GM03348 (cell line): ENCODE measurements around the gene PFKFB3.
"Not testable (repeated sequence)": the region's sequence is repeated elsewhere in the genome, so short reads cannot be mapped to it uniquely, and the experiment has no call there.

Experiments used
- DNase-seq: peaks from one replicate; pipeline ENCODE4 v3.0.0; 2012; ENCODE audit warnings: low spot score

The PFKFB3 gene

GRCh38 chr10:6272126-6272525 is 69.4 kb downstream of the PFKFB3 start:
- no peak for DNase-seq

- DNase-seq, result no peak
These were observed 70.6 kb downstream of the PFKFB3 start for GRCh38 chr10:6273351-6273750.

DNA sequence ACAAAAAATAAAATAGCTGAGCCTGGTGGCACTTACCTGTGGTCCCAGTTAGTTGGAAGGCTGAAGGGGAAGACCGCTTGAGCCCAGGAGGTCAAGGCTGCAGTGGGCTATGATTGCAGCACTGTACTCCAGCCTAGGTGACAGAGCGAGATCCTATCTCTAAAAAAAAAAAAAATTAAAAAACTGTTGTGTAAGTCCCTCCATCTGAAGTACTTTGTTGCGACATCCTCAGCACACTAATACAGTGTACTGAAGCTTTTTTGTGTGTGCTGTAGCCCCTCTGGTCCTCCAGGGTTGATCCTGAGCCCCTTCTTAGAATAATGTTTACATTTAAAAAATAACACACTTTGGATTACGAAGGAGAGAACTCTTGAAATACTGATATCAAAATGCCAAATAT is 71.3 kb downstream of the PFKFB3 start:
- no peak for DNase-seq

- no peak for DNase-seq
These were observed 71.8 kb downstream of the PFKFB3 start for GRCh38 chr10:6274484-6274883.

DNA sequence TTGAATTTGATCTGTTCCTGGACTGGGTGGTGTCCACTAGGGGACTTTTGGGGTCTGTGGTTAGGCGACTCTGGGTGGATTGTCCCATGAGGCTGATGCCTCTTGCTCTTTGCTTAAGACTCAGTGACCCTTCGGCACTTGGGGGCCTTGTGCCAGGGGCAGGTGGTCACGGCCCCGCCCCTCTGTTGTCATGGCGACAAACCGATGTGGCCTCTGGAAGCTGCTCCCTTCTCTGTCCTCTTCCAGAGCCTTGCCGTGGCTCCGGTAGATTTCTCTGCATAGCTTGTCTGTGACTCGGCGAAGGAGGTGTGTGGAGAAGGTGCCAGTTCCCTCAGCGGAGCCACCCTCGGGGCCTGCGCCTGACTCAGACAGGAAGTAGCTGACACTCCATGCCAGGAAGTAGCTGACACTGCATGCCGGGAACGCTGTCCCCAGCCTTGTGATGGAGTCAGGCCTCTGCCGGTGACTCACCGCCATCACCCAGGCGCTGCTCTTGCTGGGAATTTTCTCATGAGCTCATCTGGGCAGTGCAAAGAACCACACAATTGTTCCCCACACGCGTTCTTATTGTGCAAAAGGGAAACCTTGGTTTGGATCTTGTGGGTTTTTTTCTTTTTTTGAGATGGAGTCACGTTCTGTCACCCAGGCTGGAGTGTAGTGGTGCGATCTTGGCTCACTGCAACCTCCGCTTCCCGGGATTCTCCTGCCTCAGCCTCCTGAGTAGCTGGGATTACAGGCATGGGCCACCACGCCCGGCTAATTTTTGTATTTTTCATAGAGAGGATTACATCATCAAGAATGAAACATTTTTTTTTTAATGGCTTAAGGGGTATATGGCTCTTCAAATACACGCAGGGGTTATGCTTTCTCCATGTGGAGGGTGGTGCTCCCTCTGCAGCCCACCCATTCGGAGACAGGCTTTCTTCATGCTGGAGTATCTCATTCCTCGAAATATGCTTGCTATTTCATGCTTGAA is 72.6 kb downstream of the PFKFB3 start:
- DNase-seq, result peak; percentile 96

DNA sequence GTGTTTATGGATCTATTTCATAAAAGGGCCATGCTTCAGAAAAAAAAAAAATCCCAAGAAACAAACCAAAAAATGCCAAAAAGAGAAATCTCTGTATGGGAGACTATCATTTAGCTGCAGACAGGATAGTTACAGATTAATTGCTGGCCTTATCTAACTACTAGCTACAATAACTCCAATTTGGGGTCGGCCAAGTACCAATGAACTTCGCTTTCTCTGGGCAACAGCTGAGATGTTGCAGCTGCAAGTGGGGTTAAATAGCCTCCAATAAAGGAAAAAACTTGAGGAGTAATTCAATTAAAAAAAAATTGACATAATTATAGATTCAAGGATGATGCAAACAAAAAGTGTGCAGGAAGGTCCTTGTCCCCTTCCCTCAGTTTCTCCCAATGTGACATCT is 73.6 kb downstream of the PFKFB3 start:
- DNase-seq, result no peak

DNA sequence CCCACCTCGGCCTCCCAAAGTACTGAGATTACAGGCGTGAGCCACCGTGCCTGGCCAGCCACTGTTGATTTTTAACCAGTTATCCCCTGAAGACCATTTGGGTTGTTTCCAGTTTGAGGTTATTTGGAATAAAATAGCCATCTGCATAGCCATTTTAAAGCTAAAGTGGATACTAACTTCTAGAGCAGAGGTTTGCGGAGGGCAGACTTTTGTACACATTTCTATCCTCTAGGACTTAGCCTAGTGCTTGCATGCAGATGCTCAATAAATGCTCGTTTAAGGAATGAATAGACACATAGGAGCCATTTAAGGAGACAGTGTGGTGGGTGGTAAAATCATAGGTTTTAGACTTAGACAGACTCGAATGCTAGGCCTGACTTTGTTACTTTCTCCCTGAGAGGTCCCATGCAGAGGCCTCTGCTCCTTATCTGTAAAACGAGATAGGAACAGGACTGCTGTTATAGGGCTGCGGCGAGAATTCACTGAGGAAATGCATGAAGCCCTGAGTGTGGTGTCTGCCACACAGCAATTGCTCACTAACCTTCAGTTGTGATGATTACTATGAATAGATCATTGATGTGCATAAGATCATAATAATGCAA is 75.9 kb downstream of the PFKFB3 start:
- no peak for DNase-seq

DNA sequence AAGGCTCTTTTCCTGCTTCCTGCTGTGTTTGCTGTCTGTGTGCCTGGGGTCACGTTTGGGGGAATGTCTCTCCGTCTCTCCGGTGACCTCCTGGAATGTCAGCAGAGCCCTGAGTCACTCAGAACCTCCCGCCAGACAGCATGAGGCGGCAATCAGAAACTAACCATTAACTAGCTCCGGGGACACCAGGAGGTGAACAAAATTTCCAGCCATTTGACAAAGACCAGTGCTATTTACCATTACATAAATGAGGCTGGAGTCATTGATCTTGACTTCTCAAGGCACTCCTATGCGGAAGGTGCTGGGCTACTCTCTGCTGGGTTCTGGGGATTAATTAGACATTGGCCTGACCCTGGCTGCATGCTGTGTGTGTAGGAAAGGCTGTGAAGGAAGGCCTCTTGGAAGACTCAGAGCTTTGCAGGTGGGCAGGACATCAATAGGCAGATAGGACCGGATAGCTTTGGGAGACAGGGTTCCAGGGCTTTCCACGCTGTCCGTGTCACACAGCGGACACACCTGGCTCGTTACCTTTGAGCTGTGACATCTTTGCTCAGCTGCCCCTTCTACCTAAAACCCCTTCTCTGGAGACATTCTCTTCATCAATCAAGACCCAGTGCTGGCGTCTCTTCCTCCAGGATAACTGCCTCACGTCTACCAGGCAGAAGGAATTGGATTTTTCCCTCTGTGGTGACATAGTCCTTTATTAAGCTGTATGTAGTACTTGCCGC is 77.0 kb downstream of the PFKFB3 start:
- peak; percentile 48 for DNase-seq

DNA sequence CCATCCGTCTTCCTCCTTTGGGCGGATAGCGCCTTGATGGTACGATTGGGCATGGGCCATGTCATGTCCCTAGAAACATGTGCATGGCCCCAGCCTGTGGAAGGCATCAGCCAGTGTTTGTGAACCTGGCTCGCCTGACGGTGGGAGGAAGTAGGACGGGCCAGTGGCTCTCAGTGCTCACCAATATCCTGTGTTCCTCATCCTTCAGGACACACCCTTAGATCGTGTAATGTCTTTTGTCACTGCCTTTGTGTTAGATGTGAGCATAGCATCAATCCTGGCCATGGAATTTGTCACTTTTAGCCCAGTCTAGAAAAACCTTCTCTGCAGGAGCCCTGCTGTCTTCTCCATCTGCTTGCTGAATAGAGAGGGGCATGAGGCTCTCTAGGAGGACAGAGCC is 77.6 kb downstream of the PFKFB3 start:
- no peak for DNase-seq

- DNase-seq, result no peak
These were observed 79.8 kb downstream of the PFKFB3 start for GRCh38 chr10:6282454-6282958.

GRCh38 chr10:6283655-6284054 is 80.9 kb downstream of the PFKFB3 start:
- no peak for DNase-seq

DNA sequence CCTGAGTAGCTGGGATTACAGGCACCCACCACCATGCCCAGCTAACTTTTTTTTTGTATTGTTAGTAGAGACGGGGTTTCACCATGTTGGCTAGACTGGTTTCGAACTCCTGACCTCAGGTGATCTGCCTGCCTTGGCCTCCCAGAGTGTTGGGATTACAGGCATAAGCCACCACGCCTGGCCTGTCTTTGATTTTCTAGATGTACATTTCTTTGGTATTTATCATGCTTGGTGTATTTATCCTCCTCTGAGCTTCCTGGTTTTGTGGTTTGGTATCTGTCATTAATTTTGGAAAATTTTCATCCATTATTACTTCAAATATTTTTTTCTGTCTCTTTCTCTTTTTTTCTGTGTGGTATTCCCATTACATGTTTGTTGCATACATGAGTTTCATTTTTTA is 87.9 kb downstream of the PFKFB3 start:
- DNase-seq, result not testable (repeated sequence)

DNA sequence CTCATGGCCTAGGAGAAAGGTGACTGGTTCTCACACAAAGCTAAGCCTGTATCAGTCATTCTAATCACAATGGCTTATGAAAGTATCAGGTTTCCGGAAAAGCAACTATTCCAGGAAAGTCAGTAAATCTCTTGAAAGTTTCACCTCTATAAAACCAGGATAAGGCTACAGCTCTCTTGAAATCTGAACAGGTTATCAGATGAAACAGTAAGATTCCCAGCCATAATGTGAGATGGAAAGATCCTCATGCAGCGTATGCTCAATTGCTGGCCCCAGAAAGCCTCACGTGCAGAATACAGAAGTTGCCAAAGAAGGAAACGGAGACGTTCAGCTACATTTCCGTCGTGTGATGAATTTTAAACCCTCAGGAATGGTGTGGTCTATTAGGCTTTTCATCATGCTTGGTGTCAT is 90.0 kb downstream of the PFKFB3 start:
- no peak for DNase-seq

DNA sequence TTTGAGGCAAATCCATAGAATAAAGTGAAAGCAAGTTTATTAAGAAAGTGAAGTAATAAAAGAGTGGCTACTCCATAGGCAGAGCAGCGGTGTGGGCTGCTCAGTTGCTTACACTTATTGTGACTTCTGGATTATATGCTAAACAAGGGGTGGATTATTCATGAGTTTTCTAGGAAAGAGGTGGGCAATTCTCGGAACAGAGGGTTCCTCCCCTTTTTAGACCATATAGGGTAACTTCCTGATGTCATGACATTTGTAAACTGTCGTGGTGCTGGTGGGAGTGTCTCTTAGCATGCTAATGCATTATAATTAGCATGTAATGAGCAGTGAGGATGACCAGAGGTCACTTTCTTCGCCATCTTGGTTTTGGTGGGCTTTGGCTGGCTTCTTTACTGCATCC is 93.7 kb downstream of the PFKFB3 start:
- not testable (repeated sequence) for DNase-seq

DNA sequence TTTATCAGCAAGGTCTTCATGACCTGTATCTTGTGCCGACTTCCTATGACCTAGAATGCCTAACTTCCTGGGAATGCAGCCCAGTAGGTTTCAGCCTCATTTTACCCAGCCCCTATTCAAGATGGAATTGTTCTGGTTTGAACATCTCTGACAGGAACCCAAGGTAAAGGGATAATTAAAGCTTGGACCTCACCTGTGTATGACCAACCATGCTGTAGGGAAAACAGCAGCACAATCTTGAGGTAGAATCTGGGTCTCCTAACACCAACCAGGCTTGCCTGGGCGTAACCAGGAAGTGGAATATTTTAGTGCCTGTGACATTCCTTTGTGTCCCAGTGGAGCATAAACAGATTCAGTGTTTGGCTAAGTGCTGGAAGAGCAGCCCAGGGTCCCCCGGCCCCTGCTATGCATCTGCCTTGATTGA is 94.1 kb downstream of the PFKFB3 start:
- DNase-seq, result no peak

- no peak for DNase-seq
These were observed 94.8 kb downstream of the PFKFB3 start for GRCh38 chr10:6297522-6297921.

GRCh38 chr10:6297951-6298381 is 95.2 kb downstream of the PFKFB3 start:
- no peak for DNase-seq

GRCh38 chr10:6298428-6298827 is 95.7 kb downstream of the PFKFB3 start:
- DNase-seq, result no peak

- DNase-seq, result no peak
These were observed 96.5 kb downstream of the PFKFB3 start for GRCh38 chr10:6299234-6299633.

DNA sequence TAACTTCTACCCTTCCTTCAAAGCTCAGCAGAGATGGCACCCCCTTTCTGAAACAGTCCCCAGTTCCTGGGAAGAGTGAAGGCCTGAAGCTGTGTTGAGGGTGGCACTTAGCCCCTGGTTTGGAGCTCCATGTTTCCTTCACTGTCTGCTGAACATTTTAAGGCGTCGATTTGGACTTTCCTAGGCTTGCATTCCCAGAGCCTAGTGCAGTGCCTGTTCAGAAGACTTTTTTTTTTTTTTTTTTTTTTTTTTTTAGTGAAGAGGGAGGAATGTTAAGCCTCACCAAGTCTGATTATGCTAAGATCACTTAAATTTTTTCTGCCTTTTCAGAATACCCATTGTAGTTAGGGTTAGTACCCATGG is 97.0 kb downstream of the PFKFB3 start:
- no peak for DNase-seq

- peak; percentile 62 for DNase-seq
These were observed 97.5 kb downstream of the PFKFB3 start for GRCh38 chr10:6300106-6300783.
